Measurements from ENCODE around the gene VTI1A.

VTI1A gene

GRCh38 chr10:112812586-112812985 lies 365.6 kb downstream of the VTI1A start:
- Histone ChIP-seq H3K36me3 (ENCODE audit: insufficient read depth, low read depth, low read length) (no peaks in the 10 kb centered on the region), H3K27me3 (ENCODE audit: insufficient read depth, low read length) (peaks cover 23% of the 10 kb centered on the region; the same call in 1 of the 2 replicates), H3K27ac (ENCODE audit: low read length) (peak overlapping the region; percentile 25), H3K4me3 (ENCODE audit: low read length) (peak overlapping the region; percentile 47; the same call in 1 of the 2 replicates), H3K9ac (ENCODE audit: low read depth, low read length) (peak overlapping the region; percentile 49; the same call in 1 of the 2 replicates), H3K9me3 (ENCODE audit: insufficient read depth, low read depth, low read length) (no peaks in the 10 kb centered on the region), H3K4me1 (ENCODE audit: insufficient read depth, low read length) (peaks cover 65% of the 10 kb centered on the region)

GRCh38 chr10:112813866-112814591 lies 367.0 kb downstream of the VTI1A start:
- Histone ChIP-seq H3K9ac (ENCODE audit: low read depth, low read length) (no peak overlapping the region), H3K4me1 (ENCODE audit: insufficient read depth, low read length) (peaks cover 61% of the 10 kb centered on the region), H3K36me3 (ENCODE audit: insufficient read depth, low read depth, low read length) (no peaks in the 10 kb centered on the region), H3K9me3 (ENCODE audit: insufficient read depth, low read depth, low read length) (no peaks in the 10 kb centered on the region), H3K27me3 (ENCODE audit: insufficient read depth, low read length) (peaks cover 23% of the 10 kb centered on the region; the same call in 1 of the 2 replicates), H3K4me3 (ENCODE audit: low read length) (no peak overlapping the region), H3K27ac (ENCODE audit: low read length) (no peak overlapping the region)

- Histone ChIP-seq H3K4me3 (ENCODE audit: low read length) (no peak overlapping the region), H3K27ac (ENCODE audit: low read length) (no peak overlapping the region), H3K4me1 (ENCODE audit: insufficient read depth, low read length) (peaks cover 52% of the 10 kb centered on the region), H3K27me3 (ENCODE audit: insufficient read depth, low read length) (peaks cover 22% of the 10 kb centered on the region; the same call in 1 of the 2 replicates), H3K36me3 (ENCODE audit: insufficient read depth, low read depth, low read length) (no peaks in the 10 kb centered on the region), H3K9me3 (ENCODE audit: insufficient read depth, low read depth, low read length) (no peaks in the 10 kb centered on the region), H3K9ac (ENCODE audit: low read depth, low read length) (no peak overlapping the region)
Measured at GRCh38 chr10:112815269-112816032, 368.4 kb downstream of the VTI1A start.

GRCh38 chr10:112816033-112816430 lies 369.0 kb downstream of the VTI1A start:
- Histone ChIP-seq H3K27ac (ENCODE audit: low read length) (no peak overlapping the region), H3K4me1 (ENCODE audit: insufficient read depth, low read length) (peaks cover 46% of the 10 kb centered on the region), H3K9ac (ENCODE audit: low read depth, low read length) (no peak overlapping the region), H3K27me3 (ENCODE audit: insufficient read depth, low read length) (peaks cover 19% of the 10 kb centered on the region; the same call in 1 of the 2 replicates), H3K36me3 (ENCODE audit: insufficient read depth, low read depth, low read length) (no peaks in the 10 kb centered on the region), H3K4me3 (ENCODE audit: low read length) (no peak overlapping the region), H3K9me3 (ENCODE audit: insufficient read depth, low read depth, low read length) (no peaks in the 10 kb centered on the region)

- Histone ChIP-seq H3K4me3 (ENCODE audit: low read length) (no peak overlapping the region), H3K9me3 (ENCODE audit: insufficient read depth, low read depth, low read length) (no peaks in the 10 kb centered on the region), H3K9ac (ENCODE audit: low read depth, low read length) (no peak overlapping the region), H3K36me3 (ENCODE audit: insufficient read depth, low read depth, low read length) (no peaks in the 10 kb centered on the region), H3K27ac (ENCODE audit: low read length) (no peak overlapping the region), H3K4me1 (ENCODE audit: insufficient read depth, low read length) (peaks cover 45% of the 10 kb centered on the region), H3K27me3 (ENCODE audit: insufficient read depth, low read length) (peaks cover 19% of the 10 kb centered on the region; the same call in 1 of the 2 replicates)
Measured at GRCh38 chr10:112816891-112817290, 369.9 kb downstream of the VTI1A start.

GRCh38 chr10:112817981-112818777 lies 371.2 kb downstream of the VTI1A start:
- Histone ChIP-seq H3K9me3 (ENCODE audit: insufficient read depth, low read depth, low read length) (no peaks in the 10 kb centered on the region), H3K36me3 (ENCODE audit: insufficient read depth, low read depth, low read length) (no peaks in the 10 kb centered on the region), H3K4me3 (ENCODE audit: low read length) (no peak overlapping the region), H3K27me3 (ENCODE audit: insufficient read depth, low read length) (peaks cover 16% of the 10 kb centered on the region; the same call in 1 of the 2 replicates), H3K9ac (ENCODE audit: low read depth, low read length) (no peak overlapping the region), H3K27ac (ENCODE audit: low read length) (no peak overlapping the region), H3K4me1 (ENCODE audit: insufficient read depth, low read length) (peaks cover 35% of the 10 kb centered on the region)

- Histone ChIP-seq H3K36me3 (ENCODE audit: insufficient read depth, low read depth, low read length) (no peaks in the 10 kb centered on the region), H3K4me1 (ENCODE audit: insufficient read depth, low read length) (peaks cover 27% of the 10 kb centered on the region), H3K4me3 (ENCODE audit: low read length) (no peak overlapping the region), H3K27ac (ENCODE audit: low read length) (no peak overlapping the region), H3K9me3 (ENCODE audit: insufficient read depth, low read depth, low read length) (no peaks in the 10 kb centered on the region), H3K27me3 (ENCODE audit: insufficient read depth, low read length) (peaks cover 5% of the 10 kb centered on the region; the same call in 1 of the 2 replicates), H3K9ac (ENCODE audit: low read depth, low read length) (no peak overlapping the region)
Measured at GRCh38 chr10:112819231-112819630, 372.2 kb downstream of the VTI1A start.

GRCh38 chr10:112820320-112820719 lies 373.3 kb downstream of the VTI1A start:
- Histone ChIP-seq H3K27ac (ENCODE audit: low read length) (no peak overlapping the region), H3K4me3 (ENCODE audit: low read length) (no peak overlapping the region), H3K27me3 (ENCODE audit: insufficient read depth, low read length) (no peaks in the 10 kb centered on the region), H3K9me3 (ENCODE audit: insufficient read depth, low read depth, low read length) (no peaks in the 10 kb centered on the region), H3K36me3 (ENCODE audit: insufficient read depth, low read depth, low read length) (no peaks in the 10 kb centered on the region), H3K9ac (ENCODE audit: low read depth, low read length) (no peak overlapping the region), H3K4me1 (ENCODE audit: insufficient read depth, low read length) (peaks cover 20% of the 10 kb centered on the region)

GRCh38 chr10:112821038-112821437 lies 374.0 kb downstream of the VTI1A start:
- Histone ChIP-seq H3K9ac (ENCODE audit: low read depth, low read length) (no peak overlapping the region), H3K4me3 (ENCODE audit: low read length) (no peak overlapping the region), H3K27me3 (ENCODE audit: insufficient read depth, low read length) (no peaks in the 10 kb centered on the region), H3K27ac (ENCODE audit: low read length) (no peak overlapping the region), H3K36me3 (ENCODE audit: insufficient read depth, low read depth, low read length) (no peaks in the 10 kb centered on the region), H3K9me3 (ENCODE audit: insufficient read depth, low read depth, low read length) (no peaks in the 10 kb centered on the region), H3K4me1 (ENCODE audit: insufficient read depth, low read length) (peaks cover 15% of the 10 kb centered on the region)

GRCh38 chr10:112821663-112822062 lies 374.6 kb downstream of the VTI1A start:
- H3K9me3 ChIP-seq (ENCODE audit: insufficient read depth, low read depth, low read length) = no peaks in the 10 kb centered on the region
- H3K9ac ChIP-seq (ENCODE audit: low read depth, low read length) = no peak overlapping the region
- no peak overlapping the region for H3K27ac ChIP-seq (ENCODE audit: low read length)
- H3K36me3 ChIP-seq (ENCODE audit: insufficient read depth, low read depth, low read length) = no peaks in the 10 kb centered on the region
- no peak overlapping the region for H3K4me3 ChIP-seq (ENCODE audit: low read length)
- peaks cover 9% of the 10 kb centered on the region for H3K4me1 ChIP-seq (ENCODE audit: insufficient read depth, low read length)
- no peaks in the 10 kb centered on the region for H3K27me3 ChIP-seq (ENCODE audit: insufficient read depth, low read length)

GRCh38 chr10:112823007-112823406 lies 376.0 kb downstream of the VTI1A start:
- Histone ChIP-seq H3K36me3 (ENCODE audit: insufficient read depth, low read depth, low read length) (no peaks in the 10 kb centered on the region), H3K4me1 (ENCODE audit: insufficient read depth, low read length) (no peaks in the 10 kb centered on the region), H3K27me3 (ENCODE audit: insufficient read depth, low read length) (no peaks in the 10 kb centered on the region), H3K27ac (ENCODE audit: low read length) (no peak overlapping the region), H3K9me3 (ENCODE audit: insufficient read depth, low read depth, low read length) (no peaks in the 10 kb centered on the region), H3K9ac (ENCODE audit: low read depth, low read length) (no peak overlapping the region), H3K4me3 (ENCODE audit: low read length) (no peak overlapping the region)

All from iPS-20b (cell line).